ENCODE data around the gene NHERF1. TPM values are rescaled to one million over a fixed set of nuclear protein-coding genes. Genes with fewer than 3 reads are reported as not detected.

The NHERF1 gene
- total RNA-seq, 1 experiment from 2014 or later, result 90.8 TPM

DNA sequence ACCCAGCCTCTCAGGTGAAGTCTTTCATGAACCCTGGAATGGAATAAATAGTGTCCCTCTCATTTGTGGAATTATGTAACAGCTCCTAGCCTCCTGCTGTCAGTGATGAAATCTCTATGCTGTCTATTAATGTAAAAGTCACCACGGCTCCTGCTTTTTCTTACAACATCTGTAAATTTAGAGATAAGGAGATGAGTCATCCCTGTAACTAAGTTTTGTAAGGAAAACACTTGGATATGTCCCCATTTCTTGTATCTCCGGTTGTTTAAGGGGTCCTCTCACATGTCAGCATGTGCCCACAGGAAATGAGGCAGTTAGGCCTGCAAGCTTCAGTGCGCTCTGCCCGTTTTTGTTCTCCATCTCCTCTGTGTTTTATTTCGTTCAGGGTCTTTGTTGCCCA is 30.5 kb downstream of the NHERF1 start:
- H3K27me3 ChIP-seq (ENCODE audit: control insufficient read depth, insufficient read depth, low read length), result no peaks in the 10 kb centered on the region
- no peak for ATAC-seq
- in situ Hi-C loops (cut with HindIII; ENCODE audit: low pct_unique_long_range_greater_than_20kb, low sequenced_read_pairs) (no loop called here), intact Hi-C loops (cut with micrococcal nuclease; ENCODE audit: unreplicated experiment) (no loop called here)
- ChIA-PET CTCF (no interaction called here), POLR2A (no interaction called here)
- H3K27ac ChIP-seq (ENCODE audit: low read length), result no peak overlapping the region
- no peaks in the 10 kb centered on the region for H3K9me3 ChIP-seq (ENCODE audit: control insufficient read depth, insufficient read depth, low read depth, low read length)
- no peak for DNase-seq (ENCODE audit: low read depth, low spot score)
- TF ChIP-seq POLR2AphosphoS5 (IDR thresholded peaks at IDR 0.05; ENCODE audit: low read depth, low read length) (no peak), TCF7L2 (IDR thresholded peaks at IDR 0.05; ENCODE audit: low read depth, low read length) (no peak)
- peaks cover 5% of the 10 kb centered on the region; the same call in 1 of the 2 replicates for H3K36me3 ChIP-seq (ENCODE audit: control insufficient read depth, insufficient read depth, low read length)
- H3K4me3 ChIP-seq (ENCODE audit: low read depth in 2 of 2, low read length in 2 of 2), result no peak overlapping the region
- no TSS peak for BruUV-seq (replicated peaks)
- peaks cover 10% of the 10 kb centered on the region; the same call in 1 of the 2 replicates for H3K4me1 ChIP-seq (ENCODE audit: control insufficient read depth, insufficient read depth, low read length)

DNA sequence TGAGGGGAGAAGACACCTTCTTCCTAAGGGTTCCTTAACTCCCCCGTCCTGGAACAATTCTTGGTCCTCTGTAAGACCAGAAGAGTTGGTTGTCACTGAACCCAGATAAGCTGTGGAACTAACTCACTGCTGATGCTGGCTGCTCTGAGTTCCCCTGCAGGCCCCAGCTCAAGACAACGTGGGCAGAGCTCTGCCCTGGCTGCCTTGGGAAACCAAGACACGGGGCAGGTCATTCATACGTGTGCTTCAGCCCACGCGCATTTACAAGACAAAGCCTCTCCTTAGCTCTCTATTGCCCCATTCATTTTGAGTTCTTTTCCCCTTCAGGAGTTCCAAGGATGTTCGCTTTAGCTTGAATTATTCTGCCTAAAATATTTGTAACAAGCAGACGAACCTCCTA is 31.1 kb downstream of the NHERF1 start:
- POLR2A ChIA-PET, result no interaction called here
- Histone ChIP-seq H3K4me3 (ENCODE audit: low read depth in 2 of 2, low read length in 2 of 2) (no peak overlapping the region), H3K36me3 (ENCODE audit: control insufficient read depth, insufficient read depth, low read length) (peaks cover 5% of the 10 kb centered on the region; the same call in 1 of the 2 replicates), H3K4me1 (ENCODE audit: control insufficient read depth, insufficient read depth, low read length) (peaks cover 10% of the 10 kb centered on the region; the same call in 1 of the 2 replicates), H3K27ac (ENCODE audit: low read length) (no peak overlapping the region), H3K27me3 (ENCODE audit: control insufficient read depth, insufficient read depth, low read length) (no peaks in the 10 kb centered on the region), H3K9me3 (ENCODE audit: control insufficient read depth, insufficient read depth, low read depth, low read length) (no peaks in the 10 kb centered on the region)
- CTCF ChIA-PET, result no interaction called here
- DNase-seq (ENCODE audit: low read depth, low spot score) (no peak), ATAC-seq (no peak)
- no TSS peak for BruUV-seq (replicated peaks)
- TF ChIP-seq TCF7L2 (IDR thresholded peaks at IDR 0.05; ENCODE audit: low read depth, low read length) (no peak), SIN3A (IDR thresholded peaks at IDR 0.05; ENCODE audit: borderline replicate concordance, insufficient read depth, low read depth, low read length) (no peak), CTCF (IDR thresholded peaks at IDR 0.05) (no peak)
- in situ Hi-C loops (cut with HindIII; ENCODE audit: low pct_unique_long_range_greater_than_20kb, low sequenced_read_pairs), result no loop called here
- intact Hi-C loops (cut with micrococcal nuclease; ENCODE audit: unreplicated experiment), result no loop called here

DNA sequence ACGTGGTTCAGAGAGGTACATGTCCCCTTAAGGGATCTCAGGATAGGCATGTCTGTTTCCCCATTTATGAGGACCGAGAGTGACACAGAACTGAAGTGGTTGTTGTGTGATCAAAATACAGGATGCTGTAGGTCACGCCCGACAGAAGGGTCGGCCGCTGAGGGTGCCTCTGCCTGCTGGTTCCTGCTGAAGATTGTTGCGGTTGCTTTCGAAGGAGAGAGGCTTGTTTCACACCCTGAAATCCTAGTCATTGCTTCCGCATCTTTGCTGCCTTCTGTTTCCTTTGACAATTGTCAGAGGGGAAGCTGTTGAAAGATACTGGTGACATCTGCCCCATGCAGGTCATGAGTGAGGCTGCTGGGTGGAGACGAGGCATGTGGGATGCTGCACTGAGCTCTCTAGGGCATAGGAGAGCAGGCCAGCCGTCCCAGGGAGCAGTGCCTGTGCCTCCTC is 31.5 kb downstream of the NHERF1 start:
- ATAC-seq (no peak), DNase-seq (ENCODE audit: low read depth, low spot score) (no peak)
- Histone ChIP-seq H3K36me3 (ENCODE audit: control insufficient read depth, insufficient read depth, low read length) (peaks cover 5% of the 10 kb centered on the region; the same call in 1 of the 2 replicates), H3K27me3 (ENCODE audit: control insufficient read depth, insufficient read depth, low read length) (no peaks in the 10 kb centered on the region), H3K4me3 (ENCODE audit: low read depth in 2 of 2, low read length in 2 of 2) (no peak overlapping the region), H3K27ac (ENCODE audit: low read length) (no peak overlapping the region), H3K9me3 (ENCODE audit: control insufficient read depth, insufficient read depth, low read depth, low read length) (no peaks in the 10 kb centered on the region), H3K4me1 (ENCODE audit: control insufficient read depth, insufficient read depth, low read length) (peaks cover 10% of the 10 kb centered on the region; the same call in 1 of the 2 replicates)
- no TSS peak for BruUV-seq (replicated peaks)
- intact Hi-C loops (cut with micrococcal nuclease; ENCODE audit: unreplicated experiment) (no loop called here), in situ Hi-C loops (cut with HindIII; ENCODE audit: low pct_unique_long_range_greater_than_20kb, low sequenced_read_pairs) (no loop called here)
- CTCF ChIA-PET, result no interaction called here
- TF ChIP-seq POLR2AphosphoS5 (IDR thresholded peaks at IDR 0.05; ENCODE audit: low read depth, low read length) (no peak), CTCF (IDR thresholded peaks at IDR 0.05) (no peak), REST (IDR thresholded peaks at IDR 0.05; ENCODE audit: insufficient read depth in 1 of 2, low read depth in 2 of 2, low read length in 1 of 2) (no peak), TCF7L2 (IDR thresholded peaks at IDR 0.05; ENCODE audit: low read depth, low read length) (no peak), SIN3A (IDR thresholded peaks at IDR 0.05; ENCODE audit: borderline replicate concordance, insufficient read depth, low read depth, low read length) (no peak)
- POLR2A ChIA-PET, result no interaction called here
